GM19351 (cell line): Measurements from ENCODE around the gene SLIRP.
"Not testable (repeated sequence)": the region's sequence is repeated elsewhere in the genome, so short reads cannot be mapped to it uniquely, and the experiment has no call there.

Source experiments
- ATAC-seq: cut with Tn5 transposase; IDR thresholded peaks from one replicate; pipeline ENCODE4 v1.9.1; 2021; ENCODE audit warnings: mild to moderate bottlenecking, moderate library complexity; ENCODE audit not compliant: unreplicated experiment

The SLIRP gene

DNA sequence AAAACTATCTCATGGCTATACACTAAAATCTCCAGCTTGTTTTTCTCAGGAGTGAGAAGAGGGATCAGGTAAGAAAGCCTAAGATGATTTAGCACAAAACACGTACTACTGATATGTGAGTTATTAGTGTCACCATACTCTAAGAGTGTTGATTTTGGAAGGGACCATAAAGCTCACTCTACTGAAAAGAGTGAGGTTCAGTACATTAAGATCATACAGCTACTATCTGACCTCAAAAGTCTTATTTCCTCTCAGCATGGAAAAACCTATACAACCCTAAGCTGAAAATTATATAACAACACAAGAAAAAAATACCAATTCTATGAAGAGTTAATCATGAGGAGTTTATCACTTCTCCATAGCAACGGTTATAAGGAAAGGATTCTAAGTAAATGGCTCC is 33.5 kb downstream of the SLIRP start:
- ATAC-seq: no peak

DNA sequence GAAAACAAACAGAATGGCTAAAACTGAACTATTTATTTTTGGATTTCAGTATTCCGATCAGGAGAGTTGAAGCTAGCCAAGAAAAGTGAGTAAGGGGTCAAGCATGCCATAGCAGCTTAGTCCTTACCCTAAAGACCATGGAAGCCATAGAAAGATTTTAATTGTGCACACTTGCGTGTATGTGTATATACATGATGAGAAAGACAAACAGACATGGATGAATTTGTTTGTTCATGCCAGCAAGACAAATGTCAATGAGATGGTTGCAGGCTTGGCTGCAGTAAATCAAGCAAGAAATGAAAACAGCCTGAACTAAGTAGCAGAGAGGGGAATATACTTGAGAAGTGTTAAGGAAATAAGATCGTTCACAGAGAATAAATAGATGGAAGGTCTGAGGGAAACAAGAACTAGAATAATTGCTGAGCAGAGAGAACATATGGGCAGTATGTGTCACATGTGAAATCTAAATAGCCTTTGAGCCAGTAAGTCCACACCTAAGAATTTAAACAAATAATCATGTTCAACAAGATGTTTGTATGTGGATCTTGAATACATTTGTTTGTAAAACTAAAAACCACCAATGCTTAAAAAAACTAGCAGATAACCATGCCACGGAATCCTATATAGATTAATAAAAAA is 38.3 kb downstream of the SLIRP start:
- no peak for ATAC-seq

DNA sequence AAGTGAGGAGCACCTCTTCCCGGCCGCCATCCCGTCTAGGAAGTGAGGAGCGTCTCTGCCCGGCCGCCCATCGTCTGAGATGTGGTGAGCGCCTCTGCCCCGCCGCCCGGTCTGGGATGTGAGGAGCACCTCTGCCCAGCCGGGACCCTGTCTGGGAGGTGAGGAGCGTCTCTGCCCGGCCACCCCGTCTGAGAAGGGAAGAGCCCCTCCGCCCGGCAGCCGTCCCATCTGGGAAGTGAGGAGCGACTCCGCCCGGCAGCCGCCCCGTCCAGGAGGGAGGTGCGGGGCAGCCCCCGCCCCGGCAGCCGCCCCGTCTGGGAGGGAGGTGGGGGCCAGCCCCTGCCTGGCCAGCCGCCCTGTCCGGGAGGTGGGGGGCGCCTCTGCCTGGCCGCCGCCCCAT is 39.5 kb downstream of the SLIRP start:
- ATAC-seq: not testable (repeated sequence)

DNA sequence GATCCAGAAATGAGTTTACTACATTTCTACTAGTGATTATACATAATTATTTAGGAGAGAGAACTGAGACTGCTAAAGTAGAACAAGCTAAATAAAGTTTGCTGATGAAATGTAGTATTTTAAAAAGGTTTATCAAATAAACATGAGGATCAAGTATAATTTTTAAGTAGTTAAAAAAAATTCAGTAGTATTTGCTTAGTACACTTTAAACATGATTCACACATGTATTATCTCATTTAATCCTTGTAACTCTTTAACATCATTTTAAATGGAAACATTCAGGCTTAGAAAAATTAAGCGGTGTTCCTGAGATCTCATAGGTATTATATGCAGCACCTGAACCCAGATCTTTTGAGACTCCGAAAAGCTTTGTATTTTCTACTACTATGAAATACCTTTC is 44.4 kb downstream of the SLIRP start:
- ATAC-seq: no peak

DNA sequence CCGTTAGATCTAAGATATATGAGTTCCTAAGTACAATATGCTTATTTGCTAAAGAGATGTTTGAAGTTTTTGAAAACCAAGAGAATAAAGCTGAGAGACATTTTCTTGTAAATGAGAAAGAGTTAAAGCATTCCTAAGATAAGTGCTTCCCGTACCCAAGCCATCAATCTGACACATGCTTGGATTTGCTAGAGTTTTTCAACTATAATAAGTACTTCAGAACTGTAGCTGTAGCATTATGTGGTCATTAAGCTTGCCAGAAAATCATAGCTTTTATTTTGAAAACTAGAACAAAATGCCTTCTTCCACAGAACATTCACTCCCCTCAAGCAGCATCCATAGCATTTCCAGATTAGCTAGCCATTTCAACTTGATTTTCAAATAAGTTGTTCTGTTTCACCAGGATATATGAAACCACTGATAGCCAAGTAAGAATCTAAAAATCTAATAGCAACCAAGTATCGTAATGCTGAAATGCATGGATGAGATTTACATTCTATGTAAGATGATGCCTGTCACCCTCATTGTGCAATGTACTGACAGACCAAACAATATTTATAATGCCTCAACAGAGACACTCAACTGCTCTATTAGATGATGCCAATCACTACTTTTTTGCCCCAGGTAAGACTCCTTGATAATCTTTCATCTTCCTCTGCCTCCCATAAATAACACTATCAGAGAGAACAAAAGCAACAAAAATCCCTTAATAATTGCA is 45.1 kb downstream of the SLIRP start:
- no peak for ATAC-seq

DNA sequence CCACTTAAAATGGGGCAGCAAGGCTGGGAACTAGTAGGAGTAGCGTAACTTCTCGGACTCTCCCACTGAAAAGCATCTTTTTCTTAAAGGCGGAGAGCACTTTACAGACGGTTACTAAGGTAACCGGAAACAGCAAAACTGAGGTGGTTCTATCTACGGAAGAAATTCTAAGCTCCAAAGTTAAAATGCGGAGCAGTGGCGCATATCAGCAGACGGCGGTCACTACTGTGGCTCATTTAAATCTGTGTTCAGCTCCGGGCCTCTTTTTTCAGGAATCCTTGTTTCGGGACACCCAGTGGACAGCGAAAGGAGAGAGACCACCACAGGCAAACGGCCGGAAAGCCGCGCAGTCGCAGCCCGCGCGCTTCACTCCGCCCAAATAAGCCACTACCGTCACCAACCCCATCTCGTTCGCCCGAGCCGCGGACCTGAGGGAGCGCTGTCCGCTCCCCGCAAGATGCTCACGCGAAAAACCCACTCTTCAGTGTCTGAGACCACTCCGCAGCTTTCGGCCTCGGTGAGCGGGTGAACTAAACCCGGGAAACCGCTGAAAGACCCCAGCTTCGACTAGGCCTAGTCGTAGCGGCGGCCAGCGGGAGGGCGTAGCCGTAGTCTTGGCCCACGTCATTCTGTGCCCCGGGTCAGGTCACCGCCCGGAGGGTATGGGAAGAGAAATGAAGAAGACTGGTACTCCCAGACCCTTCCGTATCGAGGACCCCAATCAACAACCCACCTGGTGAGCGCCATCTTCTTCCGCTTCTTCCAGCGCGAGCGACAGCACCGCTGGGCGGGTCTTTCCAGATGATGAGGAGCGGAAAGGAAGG is 52.7 kb downstream of the SLIRP start, which contains the start of gene SNW1:
Gene SNW1 (minus strand): TSS at position 776 of the 824 bp plus-strand sequence. CDS start 29 bp downstream, at position 747.
- peak; percentile 93 for ATAC-seq

DNA sequence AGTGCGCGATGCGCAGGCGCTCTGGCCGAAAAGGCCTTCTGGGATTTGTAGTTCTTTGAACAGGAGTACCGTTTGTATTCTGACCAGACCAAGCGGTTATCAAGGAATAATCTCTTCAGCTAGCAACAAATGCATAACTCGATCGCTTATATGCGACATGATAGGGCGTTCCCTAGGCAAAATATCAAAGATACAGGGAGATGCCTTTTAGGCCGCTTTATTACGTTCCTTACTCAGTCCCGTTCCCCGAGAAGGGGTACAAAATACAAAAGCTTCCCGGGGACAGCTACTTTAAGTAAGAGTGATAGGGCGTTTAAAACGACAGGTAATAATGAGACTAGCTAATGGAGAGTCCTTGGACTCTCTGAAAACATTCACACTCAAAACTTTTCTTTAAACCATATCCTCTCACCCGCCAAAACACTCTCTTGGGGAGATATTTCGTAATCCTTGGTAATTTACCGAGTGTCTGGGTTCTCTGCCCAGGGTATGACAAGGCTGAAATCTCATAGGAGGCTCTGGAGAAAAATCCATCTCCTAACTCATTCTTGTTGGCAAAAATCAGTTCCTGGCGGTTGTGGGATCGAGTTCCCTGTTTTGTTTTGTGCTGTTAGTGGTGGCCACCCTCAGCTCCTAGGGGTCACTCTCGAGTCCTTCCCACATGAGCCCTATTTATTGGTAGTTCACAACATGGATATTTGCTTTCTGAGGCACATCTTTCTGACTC is 53.5 kb downstream of the SLIRP start:
- peak; percentile 15 for ATAC-seq

DNA sequence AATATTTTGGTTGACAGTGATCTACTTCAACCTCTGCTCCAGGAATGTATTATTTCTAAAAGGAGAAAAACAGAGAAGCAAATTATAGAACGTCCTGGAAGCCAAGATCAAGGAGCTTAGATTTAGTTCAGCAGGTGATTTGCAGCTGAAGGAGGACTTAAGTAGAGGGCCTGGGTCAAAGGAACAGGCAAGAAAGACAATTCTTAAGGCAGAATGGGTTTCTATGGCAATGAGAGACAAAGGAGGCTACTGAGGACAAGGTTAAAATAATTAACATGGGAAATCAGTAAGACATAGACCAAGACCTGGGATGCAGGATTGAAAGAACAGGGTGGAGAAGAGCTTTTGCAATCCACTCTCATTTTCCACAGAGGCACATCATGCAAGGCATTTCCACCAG is 55.4 kb downstream of the SLIRP start:
- ATAC-seq: no peak

DNA sequence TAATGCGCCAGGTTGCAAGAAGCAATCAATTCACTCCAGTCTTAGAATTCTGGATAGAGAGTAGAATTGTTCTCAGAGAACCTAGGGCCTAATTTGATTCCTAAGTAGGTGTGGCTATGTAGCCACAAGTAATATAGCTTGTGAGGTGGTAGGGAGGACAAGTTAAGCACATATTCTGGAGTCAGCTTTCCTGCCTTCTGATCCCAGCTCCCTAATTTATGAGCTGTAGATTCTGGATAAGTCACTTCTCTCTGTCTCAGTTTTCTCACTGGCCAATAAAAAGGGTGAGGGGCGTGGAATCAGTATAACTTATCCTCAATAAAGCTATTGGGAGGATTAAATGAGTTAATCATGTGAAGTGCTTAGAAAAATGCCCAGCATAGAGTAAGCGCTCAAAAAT is 56.1 kb downstream of the SLIRP start:
- no peak for ATAC-seq
